ENCODE measurements around the gene MMP14. TPM values are rescaled to one million over a fixed set of nuclear protein-coding genes. Genes with fewer than 3 reads are reported as not detected.
"Not testable (repeated sequence)": the region's sequence is repeated elsewhere in the genome, so short reads cannot be mapped to it uniquely, and the experiment has no call there.

The MMP14 gene
- 1 to 10 TPM in 2 of 3 donors, under 1 TPM in 1; 0.76 to 1.6 (median 1.2) TPM for total RNA-seq

DNA sequence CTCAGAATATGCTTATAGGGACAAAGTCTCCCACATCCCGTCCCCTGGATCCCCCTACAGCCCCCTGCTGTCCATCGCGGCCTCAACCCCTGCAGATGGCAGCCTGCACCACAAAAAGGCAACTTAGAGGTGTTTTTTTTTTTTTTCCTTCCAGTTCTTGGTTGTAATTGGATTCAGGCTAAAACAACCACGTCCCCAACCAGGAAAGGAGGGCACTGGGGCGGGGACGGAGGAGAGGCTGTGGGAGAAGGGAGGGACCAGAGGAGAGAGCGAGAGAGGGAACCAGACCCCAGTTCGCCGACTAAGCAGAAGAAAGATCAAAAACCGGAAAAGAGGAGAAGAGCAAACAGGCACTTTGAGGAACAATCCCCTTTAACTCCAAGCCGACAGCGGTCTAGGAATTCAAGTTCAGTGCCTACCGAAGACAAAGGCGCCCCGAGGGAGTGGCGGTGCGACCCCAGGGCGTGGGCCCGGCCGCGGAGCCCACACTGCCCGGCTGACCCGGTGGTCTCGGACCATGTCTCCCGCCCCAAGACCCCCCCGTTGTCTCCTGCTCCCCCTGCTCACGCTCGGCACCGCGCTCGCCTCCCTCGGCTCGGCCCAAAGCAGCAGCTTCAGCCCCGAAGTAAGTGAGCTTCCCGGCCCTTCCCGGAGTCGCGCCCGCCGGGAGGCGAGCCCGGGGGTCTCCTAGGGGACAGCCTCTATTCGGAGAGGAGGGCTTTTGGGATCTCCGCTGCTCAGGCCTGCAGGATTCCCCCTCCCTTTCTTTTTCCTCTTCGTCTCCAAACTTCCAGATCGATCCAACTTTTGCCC lies at the start of gene MMP14:
MMP14 (plus strand) TSS at position 285 of the 813 bp plus-strand sequence; CDS start at position 518, 233 bp downstream.
- ATAC-seq: peak in 1 of 2 donors; percentile 24
- Mint-ChIP-seq H3K4me1 (ENCODE audit: low read depth) (peaks cover 14% of the 10 kb centered on the region), H3K27me3 (ENCODE audit: low read depth) (peaks cover 14% of the 10 kb centered on the region), H3K9me3 (no peaks in the 10 kb centered on the region), H3K36me3 (ENCODE audit: insufficient read depth) (peaks cover 8% of the 10 kb centered on the region), H3K4me3 (peak within 1 kb of the TSS; percentile 81)
- DNase-seq: no peak

DNA sequence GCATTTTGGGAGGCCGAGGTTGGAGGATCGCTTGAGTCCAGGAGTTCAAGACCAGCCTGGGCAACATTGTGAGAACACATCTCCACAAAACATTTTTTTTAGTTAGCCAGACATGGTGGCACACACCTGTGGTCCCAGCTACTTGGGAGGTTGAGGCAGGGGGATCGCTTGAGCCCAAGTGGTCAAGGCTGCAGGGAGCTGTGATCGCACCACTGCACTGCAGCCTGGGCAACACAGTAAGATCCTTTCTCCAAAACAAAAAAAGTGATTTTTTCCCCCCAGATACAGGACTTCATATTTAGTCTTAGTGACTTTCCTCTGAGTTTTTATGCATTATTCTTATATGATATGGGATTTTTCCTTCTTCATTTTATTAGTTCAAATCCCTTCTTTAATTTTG lies 49.7 kb upstream of the MMP14 start:
- no peaks in the 10 kb centered on the region for H3K36me3 Mint-ChIP-seq (ENCODE audit: insufficient read depth)
- peaks cover 5% of the 10 kb centered on the region for H3K27me3 Mint-ChIP-seq (ENCODE audit: low read depth)
- H3K9me3 Mint-ChIP-seq: no peaks in the 10 kb centered on the region
- H3K4me1 Mint-ChIP-seq (ENCODE audit: low read depth): peaks cover 4% of the 10 kb centered on the region
- H3K4me3 Mint-ChIP-seq: no peak overlapping the region
- no peak for DNase-seq
- no peak for ATAC-seq

DNA sequence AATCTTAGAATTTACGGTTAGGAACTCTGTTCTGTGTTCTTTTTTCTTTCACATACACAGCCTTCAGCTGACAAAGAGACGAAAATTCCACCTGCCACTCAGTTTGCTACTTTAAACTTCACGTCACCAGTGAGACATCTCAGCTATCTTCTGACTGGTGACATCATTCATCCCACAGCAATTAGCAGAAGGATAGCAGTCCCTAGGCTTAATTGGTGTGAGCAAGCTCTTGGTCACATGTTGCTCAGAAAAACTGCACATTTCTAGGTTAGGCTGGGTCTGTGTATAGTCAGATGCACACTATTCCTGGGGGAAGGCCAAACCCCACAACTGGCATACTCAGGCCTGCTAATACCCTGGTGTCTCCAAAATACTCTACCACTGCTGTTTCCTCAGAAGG lies 45.1 kb upstream of the MMP14 start:
- Mint-ChIP-seq H3K4me1 (ENCODE audit: low read depth) (peaks cover 4% of the 10 kb centered on the region), H3K9me3 (no peaks in the 10 kb centered on the region), H3K36me3 (ENCODE audit: insufficient read depth) (peaks cover 2% of the 10 kb centered on the region), H3K4me3 (no peak overlapping the region), H3K27me3 (ENCODE audit: low read depth) (peaks cover 15% of the 10 kb centered on the region)
- ATAC-seq (no peak), DNase-seq (no peak)

DNA sequence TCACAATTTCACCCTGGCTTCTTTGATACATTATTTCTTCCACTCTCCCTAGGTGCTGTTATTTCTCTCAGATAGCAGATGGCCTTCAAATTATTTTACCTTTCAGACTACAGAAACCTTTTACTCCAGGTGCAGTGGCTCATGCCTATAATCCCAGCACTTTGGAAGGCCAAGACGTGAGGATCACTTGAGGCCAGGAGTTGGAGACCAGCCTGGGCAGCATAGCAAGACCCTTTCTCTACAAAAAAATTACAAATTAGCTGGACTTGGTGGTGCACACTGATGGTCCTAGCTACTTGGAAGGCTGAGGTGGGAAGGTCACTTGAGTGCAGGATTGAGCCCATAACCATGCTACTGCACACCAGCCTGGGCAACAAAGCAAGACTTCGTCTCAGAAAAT lies 44.2 kb upstream of the MMP14 start:
- DNase-seq (no peak), ATAC-seq (no peak)
- peaks cover 4% of the 10 kb centered on the region for H3K4me1 Mint-ChIP-seq (ENCODE audit: low read depth)
- H3K36me3 Mint-ChIP-seq (ENCODE audit: insufficient read depth): peaks cover 2% of the 10 kb centered on the region
- H3K4me3 Mint-ChIP-seq: no peak overlapping the region
- peaks cover 16% of the 10 kb centered on the region for H3K27me3 Mint-ChIP-seq (ENCODE audit: low read depth)
- no peaks in the 10 kb centered on the region for H3K9me3 Mint-ChIP-seq

DNA sequence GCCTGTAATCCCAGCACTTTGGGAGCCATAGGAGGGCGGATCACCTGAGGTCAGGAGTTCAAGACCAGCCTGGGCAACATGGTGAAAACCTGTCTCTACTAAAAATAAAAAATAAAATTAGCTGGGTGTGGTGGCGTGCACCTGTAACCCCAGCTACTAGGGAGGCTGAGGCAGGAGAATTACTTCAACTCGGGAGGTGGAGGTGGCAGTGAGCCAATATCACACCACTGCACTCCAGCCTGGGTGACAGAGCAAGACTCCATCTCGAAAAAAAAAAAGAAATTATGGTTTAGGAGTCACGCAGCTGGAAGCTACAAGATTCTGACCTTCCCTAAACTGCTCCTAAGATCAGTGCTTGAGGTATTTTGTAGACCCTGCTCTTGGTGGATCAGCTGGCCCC lies 42.8 kb upstream of the MMP14 start:
- DNase-seq; ATAC-seq; H3K36me3 Mint-ChIP-seq (ENCODE audit: insufficient read depth); H3K4me1 Mint-ChIP-seq (ENCODE audit: low read depth); H3K4me3 Mint-ChIP-seq; H3K9me3 Mint-ChIP-seq: not testable (repeated sequence)
- peaks cover 16% of the 10 kb centered on the region for H3K27me3 Mint-ChIP-seq (ENCODE audit: low read depth)

DNA sequence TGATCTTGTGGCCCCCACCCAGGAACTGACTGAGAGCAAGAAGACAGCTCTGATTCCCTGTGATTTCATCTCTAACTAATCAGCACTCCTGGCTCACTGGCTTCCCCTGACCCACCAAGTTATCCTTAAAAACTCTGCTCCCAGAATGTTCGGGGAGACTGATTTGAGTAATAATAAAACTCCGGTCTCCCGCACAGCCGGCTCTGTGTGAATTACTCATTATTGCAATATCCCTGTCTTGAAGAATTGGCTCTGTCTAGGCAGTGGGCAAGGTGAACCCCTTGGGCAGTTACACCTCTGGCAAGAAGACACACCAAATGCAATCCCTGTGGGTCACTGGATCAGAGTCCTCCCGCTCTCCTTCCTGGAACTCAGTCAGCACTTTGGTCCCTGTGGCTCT lies 42.4 kb upstream of the MMP14 start:
- ATAC-seq (no peak), DNase-seq (no peak)
- Mint-ChIP-seq H3K4me3 (no peak overlapping the region), H3K36me3 (ENCODE audit: insufficient read depth) (peaks cover 2% of the 10 kb centered on the region), H3K27me3 (ENCODE audit: low read depth) (peaks cover 20% of the 10 kb centered on the region), H3K4me1 (ENCODE audit: low read depth) (peaks cover 4% of the 10 kb centered on the region), H3K9me3 (no peaks in the 10 kb centered on the region)

DNA sequence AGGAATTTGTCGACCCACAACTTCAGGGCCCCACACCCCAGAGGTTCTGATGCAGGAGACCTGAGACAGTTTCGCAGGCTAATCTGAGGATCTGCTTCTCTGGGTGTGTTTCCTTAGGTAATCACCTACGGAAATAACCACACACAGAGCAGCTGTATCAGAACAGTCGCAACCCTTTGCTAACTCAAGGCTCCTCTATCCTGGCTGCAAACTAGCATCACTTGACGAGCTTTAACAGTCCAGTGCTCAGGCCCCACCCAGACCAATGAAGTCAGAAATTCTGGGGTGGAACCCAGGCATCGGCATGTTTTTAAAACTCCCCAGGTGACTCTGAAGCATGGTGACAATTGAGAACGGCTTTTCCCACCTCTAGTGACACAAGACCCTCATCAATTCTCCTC lies 41.8 kb upstream of the MMP14 start:
- Mint-ChIP-seq H3K4me1 (ENCODE audit: low read depth) (peaks cover 4% of the 10 kb centered on the region), H3K4me3 (no peak overlapping the region), H3K9me3 (no peaks in the 10 kb centered on the region), H3K27me3 (ENCODE audit: low read depth) (peaks cover 23% of the 10 kb centered on the region), H3K36me3 (ENCODE audit: insufficient read depth) (peaks cover 2% of the 10 kb centered on the region)
- no peak for ATAC-seq
- no peak for DNase-seq

- Mint-ChIP-seq H3K4me1 (ENCODE audit: low read depth) (no peaks in the 10 kb centered on the region), H3K36me3 (ENCODE audit: insufficient read depth) (peaks cover 2% of the 10 kb centered on the region), H3K4me3 (no peak overlapping the region), H3K27me3 (ENCODE audit: low read depth) (peaks cover 36% of the 10 kb centered on the region), H3K9me3 (no peaks in the 10 kb centered on the region)
- no peak for DNase-seq
- ATAC-seq: no peak
Measured at GRCh38 chr14:22796087-22796707, 40.2 kb upstream of the MMP14 start.

- DNase-seq (no peak), ATAC-seq (no peak)
- peaks cover 38% of the 10 kb centered on the region for H3K27me3 Mint-ChIP-seq (ENCODE audit: low read depth)
- no peak overlapping the region for H3K4me3 Mint-ChIP-seq
- H3K36me3 Mint-ChIP-seq (ENCODE audit: insufficient read depth): peaks cover 2% of the 10 kb centered on the region
- H3K4me1 Mint-ChIP-seq (ENCODE audit: low read depth): no peaks in the 10 kb centered on the region
- no peaks in the 10 kb centered on the region for H3K9me3 Mint-ChIP-seq
Measured at GRCh38 chr14:22797017-22797917, 39.1 kb upstream of the MMP14 start.

DNA sequence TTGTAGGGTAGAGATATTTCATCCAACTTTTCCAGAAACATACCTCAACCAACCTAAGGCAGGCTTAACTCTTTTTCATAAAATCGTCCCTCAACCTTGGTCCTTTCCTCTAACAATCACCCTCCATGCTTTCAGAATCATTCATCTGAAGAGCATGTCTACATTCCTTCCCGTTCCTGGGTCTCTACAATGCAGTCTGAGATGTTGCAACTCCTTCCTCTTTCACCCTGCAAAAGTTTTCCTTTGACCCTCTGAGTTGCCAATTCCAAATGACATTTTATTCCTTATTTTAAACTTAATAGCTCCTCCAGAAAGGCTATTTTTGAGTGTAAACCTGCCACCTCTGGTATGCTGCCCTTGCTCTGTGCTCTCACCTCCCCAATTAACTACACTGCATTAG lies 37.9 kb upstream of the MMP14 start:
- ATAC-seq: no peak
- no peak overlapping the region for H3K4me3 Mint-ChIP-seq
- H3K9me3 Mint-ChIP-seq: no peaks in the 10 kb centered on the region
- H3K4me1 Mint-ChIP-seq (ENCODE audit: low read depth): no peaks in the 10 kb centered on the region
- DNase-seq: no peak
- peaks cover 2% of the 10 kb centered on the region for H3K36me3 Mint-ChIP-seq (ENCODE audit: insufficient read depth)
- H3K27me3 Mint-ChIP-seq (ENCODE audit: low read depth): peaks cover 43% of the 10 kb centered on the region

DNA sequence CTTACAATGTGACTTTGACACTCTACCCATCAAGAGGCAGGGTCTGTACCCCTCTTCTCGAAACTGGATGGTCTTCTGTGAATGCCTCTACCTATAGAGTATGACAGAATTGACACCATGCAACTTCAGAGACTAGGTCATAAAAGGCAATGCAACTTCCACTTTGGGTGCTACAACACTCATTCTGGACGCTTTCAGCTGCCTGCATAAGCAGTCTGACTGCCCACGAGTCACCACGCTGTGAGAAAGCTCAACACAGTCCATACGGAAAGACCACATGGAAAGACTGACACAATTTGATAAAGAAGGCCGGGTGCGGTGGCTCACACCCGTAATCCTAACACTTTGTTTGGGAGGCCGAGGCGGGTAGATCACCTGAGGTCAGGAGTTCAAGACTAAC lies 36.0 kb upstream of the MMP14 start:
- H3K36me3 Mint-ChIP-seq (ENCODE audit: insufficient read depth): peaks cover 2% of the 10 kb centered on the region
- ATAC-seq (no peak), DNase-seq (no peak)
- H3K4me1 Mint-ChIP-seq (ENCODE audit: low read depth): no peaks in the 10 kb centered on the region
- H3K4me3 Mint-ChIP-seq: no peak overlapping the region
- H3K27me3 Mint-ChIP-seq (ENCODE audit: low read depth): peaks cover 38% of the 10 kb centered on the region
- H3K9me3 Mint-ChIP-seq: no peaks in the 10 kb centered on the region

DNA sequence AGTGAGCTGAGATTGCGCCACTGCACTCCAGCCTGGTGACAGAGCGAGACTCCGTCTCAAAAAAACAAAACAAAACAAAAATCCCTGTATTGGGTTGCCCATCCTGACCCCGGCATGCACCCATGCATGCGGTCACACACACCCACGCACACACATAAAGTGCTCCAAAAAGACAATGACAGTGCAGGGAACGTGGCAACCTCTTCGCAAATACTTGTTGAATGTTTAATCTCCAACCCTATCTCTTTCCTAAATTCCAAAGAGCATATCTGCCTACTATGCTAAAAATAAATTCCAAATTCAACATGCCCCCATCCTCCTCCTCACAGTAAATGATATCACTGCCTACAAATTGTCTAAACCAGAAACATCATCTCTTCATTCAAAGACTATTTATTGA lies 34.7 kb upstream of the MMP14 start:
- no peaks in the 10 kb centered on the region for H3K36me3 Mint-ChIP-seq (ENCODE audit: insufficient read depth)
- no peak overlapping the region for H3K4me3 Mint-ChIP-seq

GRCh38 chr14:22802860-22803686 lies 33.3 kb upstream of the MMP14 start:
- Mint-ChIP-seq H3K27me3 (ENCODE audit: low read depth) (peaks cover 28% of the 10 kb centered on the region), H3K36me3 (ENCODE audit: insufficient read depth) (no peaks in the 10 kb centered on the region), H3K4me3 (no peak overlapping the region), H3K4me1 (ENCODE audit: low read depth) (no peaks in the 10 kb centered on the region), H3K9me3 (no peaks in the 10 kb centered on the region)
- no peak for DNase-seq
- ATAC-seq: no peak

More for the DNA sequence above, 34.7 kb upstream of the MMP14 start:
- Mint-ChIP-seq H3K9me3 (no peaks in the 10 kb centered on the region), H3K27me3 (ENCODE audit: low read depth) (peaks cover 28% of the 10 kb centered on the region), H3K4me1 (ENCODE audit: low read depth) (no peaks in the 10 kb centered on the region)
- ATAC-seq (no peak), DNase-seq (no peak)

DNA sequence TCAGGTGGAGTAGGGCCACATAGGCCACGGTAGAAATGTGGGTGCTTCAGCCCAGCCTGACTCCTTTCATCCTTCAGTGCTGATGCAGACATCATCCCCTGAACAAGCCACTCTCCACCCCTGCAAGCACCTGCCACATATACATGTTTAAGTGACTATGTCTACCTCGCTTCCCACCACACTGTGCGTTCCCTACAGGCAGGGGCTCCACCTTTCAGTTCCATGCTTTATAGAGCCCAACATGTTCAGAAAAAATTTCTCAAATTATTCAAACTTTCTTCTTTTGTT lies 32.8 kb upstream of the MMP14 start:
- DNase-seq: no peak
- Mint-ChIP-seq H3K4me3 (no peak overlapping the region), H3K36me3 (ENCODE audit: insufficient read depth) (no peaks in the 10 kb centered on the region), H3K27me3 (ENCODE audit: low read depth) (peaks cover 27% of the 10 kb centered on the region), H3K4me1 (ENCODE audit: low read depth) (no peaks in the 10 kb centered on the region), H3K9me3 (no peaks in the 10 kb centered on the region)
- no peak for ATAC-seq
